Measurements from ENCODE around the gene HOMER3. TPM values are rescaled to one million over a fixed set of nuclear protein-coding genes. Genes with fewer than 3 reads are reported as not detected.
"Not testable (repeated sequence)": the region's sequence is repeated elsewhere in the genome, so short reads cannot be mapped to it uniquely, and the experiment has no call there.

HOMER3 gene
- total and polyA plus RNA-seq, 9 of the 15 experiments (the other 6 are each of a cell fraction or from before 2014, with no cell fraction given): 1.3 to 5.1 (median 3.7) TPM; not detected in 2

GRCh38 chr19:18952364-18953003 is 11.5 kb upstream of the HOMER3 start:
- H3K9me3 ChIP-seq (replicated peaks; ENCODE audit: control insufficient read depth, insufficient read depth, low read depth, low read length); H2AFZ ChIP-seq (ENCODE audit: low read depth, low read length); H3K4me1 ChIP-seq (replicated peaks in 1 of 2; ENCODE audit: control insufficient read depth in 2 of 2, insufficient read depth in 2 of 2, low read length in 2 of 2); H3K36me3 ChIP-seq (ENCODE audit: control insufficient read depth, insufficient read depth, low read length); DNase-seq (ENCODE audit: extremely low read depth in 1 of 4, low spot score in 3 of 4); H3K4me3 ChIP-seq; ATAC-seq; H4K20me1 ChIP-seq (replicated peaks; ENCODE audit: control insufficient read depth, insufficient read depth, low read length); H3K9me1 ChIP-seq (ENCODE audit: control insufficient read depth, insufficient read depth, low read length); H3K4me2 ChIP-seq (ENCODE audit: insufficient read depth, low read length); intact Hi-C loops (cut with micrococcal nuclease); H3K79me2 ChIP-seq (ENCODE audit: control insufficient read depth, insufficient read depth, low read length); H3K9ac ChIP-seq (ENCODE audit: insufficient read depth in 1 of 2, low read depth in 2 of 2, low read length in 2 of 2); FAIRE-seq; in situ Hi-C loops (cut with MboI); H3K27ac ChIP-seq (ENCODE audit: extremely low read depth, low read depth, low read length); BruUV-seq (replicated peaks): not testable (repeated sequence)
- TF ChIP-seq CEBPG (CRISPR knock-in tag; IDR thresholded peaks at IDR 0.05) (peak; percentile 38; the same call in 1 of the 2 replicates), CEBPG (tag; conservative IDR thresholded peaks at IDR 0.05 in 1 of 2, IDR thresholded peaks at IDR 0.05 in 1 of 2) (peak in 1 of 2 experiments; percentile 69; a peak in 2 of 4 replicates), CEBPB (tag; IDR thresholded peaks at IDR 0.05) (peak; percentile 73)
- POLR2A ChIA-PET: interaction anchor here (0.8 kb wide), 1 partner anchor 116 kb away, joined by 3 read pairs; no protein-coding TSS in a partner anchor
- 3% methylated on average over 16 of the region's 17 CpGs for WGBS (ENCODE audit: insufficient coverage, low coverage, missing lambda C conversion rate)
- CTCF ChIA-PET (ENCODE audit: low intra/inter-chr PET ratio): interaction anchor here (0.6 kb wide), 1 partner anchor 114 kb away, joined by 3 read pairs; no protein-coding TSS in a partner anchor
- peaks cover 0 to 11% of the 10 kb centered on the region in 2 experiments; a peak in 1 of 5 replicates for H3K27me3 ChIP-seq (ENCODE audit: control insufficient read depth in 2 of 2, insufficient read depth in 2 of 2, low read length in 2 of 2)

GRCh38 chr19:18951721-18952281 is 10.8 kb upstream of the HOMER3 start:
- Histone ChIP-seq H3K4me3 (no peak overlapping the region), H3K27ac (ENCODE audit: extremely low read depth, low read depth, low read length) (no peak overlapping the region), H3K9me1 (ENCODE audit: control insufficient read depth, insufficient read depth, low read length) (no peaks in the 10 kb centered on the region), H3K9ac (ENCODE audit: insufficient read depth in 1 of 2, low read depth in 2 of 2, low read length in 2 of 2) (no peak overlapping the region), H2AFZ (ENCODE audit: low read depth, low read length) (no peak overlapping the region), H3K36me3 (ENCODE audit: control insufficient read depth, insufficient read depth, low read length) (no peaks in the 10 kb centered on the region), H4K20me1 (replicated peaks; ENCODE audit: control insufficient read depth, insufficient read depth, low read length) (no peaks in the 10 kb centered on the region), H3K79me2 (ENCODE audit: control insufficient read depth, insufficient read depth, low read length) (no peaks in the 10 kb centered on the region), H3K27me3 (ENCODE audit: control insufficient read depth in 2 of 2, insufficient read depth in 2 of 2, low read length in 2 of 2) (peaks cover 0 to 12% of the 10 kb centered on the region in 2 experiments; a peak in 1 of 5 replicates), H3K4me1 (replicated peaks in 1 of 2; ENCODE audit: control insufficient read depth in 2 of 2, insufficient read depth in 2 of 2, low read length in 2 of 2) (peaks cover 0 to 8% of the 10 kb centered on the region in 2 experiments; a peak in 2 of 5 replicates), H3K9me3 (replicated peaks; ENCODE audit: control insufficient read depth, insufficient read depth, low read depth, low read length) (no peaks in the 10 kb centered on the region), H3K4me2 (ENCODE audit: insufficient read depth, low read length) (no peak overlapping the region)
- intact Hi-C loops (cut with micrococcal nuclease) (no loop called here), in situ Hi-C loops (cut with MboI) (no loop called here)
- DNase-seq (ENCODE audit: extremely low read depth in 1 of 4, low spot score in 3 of 4) (no peak), ATAC-seq (no peak), FAIRE-seq (no peak)
- BruUV-seq (replicated peaks): no TSS peak
- 17% methylated on average over 6 of the region's 7 CpGs for WGBS (ENCODE audit: insufficient coverage, low coverage, missing lambda C conversion rate)
- CTCF ChIA-PET (ENCODE audit: low intra/inter-chr PET ratio): no interaction called here
- POLR2A ChIA-PET: no interaction called here
- TF ChIP-seq RFX7 (CRISPR knock-in tag; IDR thresholded peaks at IDR 0.05) (no peak), GTF3C2 (IDR thresholded peaks at IDR 0.05; ENCODE audit: borderline replicate concordance, extremely low read depth, insufficient read length) (no peak), ZNF134 (CRISPR knock-in tag; conservative IDR thresholded peaks at IDR 0.05) (no peak), HDAC1 (IDR thresholded peaks at IDR 0.05) (no peak), FOXK2 (conservative IDR thresholded peaks at IDR 0.05 in 1 of 2, IDR thresholded peaks at IDR 0.05 in 1 of 2; ENCODE audit: low read depth in 2 of 2) (no peak), RBM39 (optimal IDR thresholded peaks at IDR 0.05; ENCODE audit: low read depth, low read length) (no peak), MIER1 (IDR thresholded peaks at IDR 0.05; ENCODE audit: low read depth) (no peak), U2AF1 (optimal IDR thresholded peaks at IDR 0.05; ENCODE audit: low read depth, low read length) (no peak), RBM15 (IDR thresholded peaks at IDR 0.05; ENCODE audit: insufficient read depth, low read length) (no peak), SMARCA5 (IDR thresholded peaks at IDR 0.05) (peak; percentile 91)
